GM23338 (cell line): ENCODE measurements around the gene ERP29. TPM values are rescaled to one million over a fixed set of nuclear protein-coding genes. Genes with fewer than 3 reads are reported as not detected.

ENCODE experiments used
- ATAC-seq: fragments of 200-7000 bp; cut with Tn5 transposase; 3 replicates; pipeline ENCODE4 v1.9.1; 2020
- DNase-seq: peaks from one replicate; pipeline ENCODE4 v3.0.0-alpha.2; 2015; ENCODE audit warnings: low spot score
- H2AFZ ChIP-seq: fragments of 200-600 bp; sonication (generic); 2 replicates; pipeline ENCODE4 v1.8.0; 2016; ENCODE audit warnings: antibody characterized with exemption, mild to moderate bottlenecking, moderate library complexity
- H3F3A ChIP-seq: fragments of 200-600 bp; sonication (generic); replicated peaks from 2 replicates; pipeline ENCODE4 v1.8.0; 2017; ENCODE audit warnings: antibody characterized with exemption, mixed run types, low read depth
- H3K27ac ChIP-seq: fragments of 200-600 bp; sonication (generic); 2 replicates; pipeline ENCODE4 v1.6.1; 2016; ENCODE audit warnings: low read depth
- H3K27me3 ChIP-seq: fragments of 200-600 bp; sonication (generic); 2 replicates; pipeline ENCODE4 v1.8.0; 2016; ENCODE audit warnings: mild to moderate bottlenecking, mixed run types, moderate library complexity; ENCODE audit not compliant: insufficient read depth
- H3K36me3 ChIP-seq: fragments of 200-600 bp; sonication (generic); 2 replicates; pipeline ENCODE4 v1.8.0; 2016; ENCODE audit warnings: mild to moderate bottlenecking; ENCODE audit not compliant: insufficient read depth
- H3K4me1 ChIP-seq: fragments of 200-600 bp; sonication (generic); 2 replicates; pipeline ENCODE4 v1.8.0; 2016; ENCODE audit warnings: mild to moderate bottlenecking, moderate library complexity; ENCODE audit not compliant: insufficient read depth
- H3K4me2 ChIP-seq: fragments of 200-600 bp; sonication (generic); 2 replicates; pipeline ENCODE4 v1.7.1; 2017; ENCODE audit warnings: mixed run types
- H3K4me3 ChIP-seq: fragments of 200-600 bp; sonication (generic); 2 replicates; pipeline ENCODE4 v1.6.1; 2016; ENCODE audit warnings: mixed run types
- H3K79me2 ChIP-seq: fragments of 200-600 bp; sonication (generic); replicated peaks from 2 replicates; pipeline ENCODE4 v1.8.0; 2017; ENCODE audit warnings: mild to moderate bottlenecking; ENCODE audit not compliant: insufficient read depth
- H3K9me2 ChIP-seq: fragments of 200-600 bp; sonication (generic); 2 replicates; pipeline ENCODE4 v1.8.0; 2017; ENCODE audit not compliant: insufficient read depth
- H4K20me1 ChIP-seq: fragments of 200-600 bp; sonication (generic); replicated peaks from 2 replicates; pipeline ENCODE4 v1.8.0; 2017; ENCODE audit warnings: mild to moderate bottlenecking; ENCODE audit not compliant: insufficient read depth
- H3K27ac Mint-ChIP-seq: 2 replicates; pipeline ENCODE4 v1.8.0; 2020; ENCODE audit warnings: inconsistent platforms, mild to moderate bottlenecking, moderate library complexity, mixed read lengths
- H3K27me3 Mint-ChIP-seq: 3 replicates; pipeline ENCODE4 v1.8.0; 2022; ENCODE audit warnings: low read depth, mild to moderate bottlenecking, moderate library complexity, mixed read lengths, inconsistent platforms; ENCODE audit not compliant: insufficient read depth, poor library complexity
- H3K36me3 Mint-ChIP-seq: 3 replicates; pipeline ENCODE4 v1.8.0; 2021; ENCODE audit warnings: low read depth, mild to moderate bottlenecking, inconsistent platforms, moderate library complexity, mixed read lengths
- H3K4me1 Mint-ChIP-seq: 3 replicates; pipeline ENCODE4 v1.8.0; 2020; ENCODE audit warnings: mild to moderate bottlenecking, inconsistent platforms, mixed read lengths
- H3K4me3 Mint-ChIP-seq: 3 replicates; pipeline ENCODE4 v1.8.0; 2021; ENCODE audit warnings: moderate library complexity, mild to moderate bottlenecking, inconsistent platforms, mixed read lengths
- H3K9me3 Mint-ChIP-seq: 3 replicates; pipeline ENCODE4 v1.8.0; 2020; ENCODE audit warnings: moderate library complexity, mild to moderate bottlenecking, inconsistent platforms, mixed read lengths
- EZH2phosphoT487 ChIP-seq: fragments of 200-600 bp; sonication (generic); IDR thresholded peaks from one replicate; pipeline ENCODE4 v1.8.1; 2018; ENCODE audit warnings: antibody characterized with exemption; ENCODE audit not compliant: unreplicated experiment
- JUNB ChIP-seq: IDR thresholded peaks from one replicate; pipeline ENCODE4 v1.6.1; 2016; ENCODE audit warnings: antibody characterized with exemption; ENCODE audit not compliant: unreplicated experiment
- NANOG ChIP-seq: IDR thresholded peaks from 2 replicates; pipeline ENCODE4 v1.6.1; 2016; ENCODE audit warnings: antibody characterized with exemption, borderline replicate concordance
- POLR2AphosphoS5 ChIP-seq: IDR thresholded peaks from 2 replicates; pipeline ENCODE4 v1.6.1; 2016; ENCODE audit warnings: antibody characterized with exemption, low read depth
- ZNF331 ChIP-seq: fragments of 250-450 bp; sonication (Bioruptor Pico); IDR thresholded peaks from 2 replicates; pipeline ENCODE4 v1.5.0; 2020; ENCODE audit warnings: low read depth, mild to moderate bottlenecking, moderate library complexity
- polyA plus RNA-seq: library from polyadenylated mRNA; unstranded; fragments of >200 nt; fragmentation: Nextera tagmentation; extraction: Ambion mirVana; gene quantifications from 2 replicates; pipeline ENCODE4 v1.2.1, GENCODE V29; 2016
- total RNA-seq: library from RNA; depleted of rRNA; stranded (reverse); fragments of >200 nt; shearing (Covaris generic); gene quantifications from 2 replicates; pipeline ENCODE4 v1.2.3, GENCODE V29; 2014
- TF ChIP-seq, protein P1 (sequence below), 2 experiments: fragments of 200-600 bp in 1 of 2; sonication (generic) in 1 of 2; conservative IDR thresholded peaks; 2 replicates each; pipeline versions ENCODE4 v1.5.1 to v1.6.1; 2016 to 2017; ENCODE audit warnings: antibody characterized with exemption in 2 of 2, low read depth in 2 of 2, mild to moderate bottlenecking in 2 of 2, moderate library complexity in 1 of 2
- TF ChIP-seq, protein P2 (sequence below): IDR thresholded peaks from 2 replicates; pipeline ENCODE4 v1.6.1; 2016; ENCODE audit warnings: antibody characterized with exemption
- TF ChIP-seq, protein P3 (sequence below): fragments of 250-450 bp; sonication (Bioruptor Pico); IDR thresholded peaks from 2 replicates; pipeline ENCODE4 v1.5.0; 2020; ENCODE audit warnings: mild to moderate bottlenecking, moderate library complexity

ERP29 gene
- total and polyA plus RNA-seq, 2 experiments from 2014 or later = 90.7 to 166 TPM

DNA sequence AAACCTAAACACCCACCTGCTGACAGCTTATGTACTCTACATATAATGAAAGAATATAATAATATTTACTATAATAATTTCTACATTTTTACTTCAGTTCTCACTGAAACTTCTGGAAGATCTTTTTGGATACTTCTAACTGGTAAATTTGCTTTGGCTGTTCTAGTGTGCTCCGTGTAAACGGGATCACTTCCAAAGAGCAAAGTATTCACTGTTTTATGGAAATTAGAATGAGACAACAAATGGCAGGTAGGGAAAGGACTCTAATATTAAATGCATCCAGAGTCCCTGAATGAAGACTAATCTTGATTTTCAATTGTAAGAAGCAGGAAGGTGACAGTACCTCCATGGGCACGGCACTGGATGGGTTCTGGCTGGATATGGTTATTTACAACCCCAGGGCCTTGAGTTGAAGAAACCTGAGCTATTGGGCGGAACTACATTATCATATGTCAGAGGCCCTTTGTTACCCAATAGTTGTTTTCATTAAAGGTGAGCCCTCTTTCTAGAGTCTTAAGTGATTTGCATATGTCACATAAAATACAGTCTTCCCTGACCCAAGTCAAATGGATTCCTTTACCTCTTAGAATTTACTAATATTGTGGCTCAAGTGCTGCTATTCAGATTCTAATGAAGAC, 10.7 kb downstream of the ERP29 start:
- H3K27ac ChIP-seq = no peak overlapping the region
- DNase-seq = peak; percentile 67
- peaks cover 32% of the 10 kb centered on the region for H3K79me2 ChIP-seq
- H3K4me1 Mint-ChIP-seq = peaks cover 12% of the 10 kb centered on the region; the same call in 2 of the 3 replicates
- H3K36me3 ChIP-seq = peaks cover 20% of the 10 kb centered on the region
- H3K9me2 ChIP-seq = no peaks in the 10 kb centered on the region
- H3K36me3 Mint-ChIP-seq = peaks cover 58% of the 10 kb centered on the region
- no peak overlapping the region for H3K4me2 ChIP-seq
- no peaks in the 10 kb centered on the region for H3K27me3 ChIP-seq
- TF ChIP-seq, protein P1, sequence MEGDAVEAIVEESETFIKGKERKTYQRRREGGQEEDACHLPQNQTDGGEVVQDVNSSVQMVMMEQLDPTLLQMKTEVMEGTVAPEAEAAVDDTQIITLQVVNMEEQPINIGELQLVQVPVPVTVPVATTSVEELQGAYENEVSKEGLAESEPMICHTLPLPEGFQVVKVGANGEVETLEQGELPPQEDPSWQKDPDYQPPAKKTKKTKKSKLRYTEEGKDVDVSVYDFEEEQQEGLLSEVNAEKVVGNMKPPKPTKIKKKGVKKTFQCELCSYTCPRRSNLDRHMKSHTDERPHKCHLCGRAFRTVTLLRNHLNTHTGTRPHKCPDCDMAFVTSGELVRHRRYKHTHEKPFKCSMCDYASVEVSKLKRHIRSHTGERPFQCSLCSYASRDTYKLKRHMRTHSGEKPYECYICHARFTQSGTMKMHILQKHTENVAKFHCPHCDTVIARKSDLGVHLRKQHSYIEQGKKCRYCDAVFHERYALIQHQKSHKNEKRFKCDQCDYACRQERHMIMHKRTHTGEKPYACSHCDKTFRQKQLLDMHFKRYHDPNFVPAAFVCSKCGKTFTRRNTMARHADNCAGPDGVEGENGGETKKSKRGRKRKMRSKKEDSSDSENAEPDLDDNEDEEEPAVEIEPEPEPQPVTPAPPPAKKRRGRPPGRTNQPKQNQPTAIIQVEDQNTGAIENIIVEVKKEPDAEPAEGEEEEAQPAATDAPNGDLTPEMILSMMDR (conservative IDR thresholded peaks at IDR 0.05; ENCODE audit: low read depth in 2 of 2) = no peak
- TF ChIP-seq NANOG = no peak
- TF ChIP-seq EZH2phosphoT487 = no peak
- TF ChIP-seq JUNB = no peak
- TF ChIP-seq POLR2AphosphoS5 = peak; percentile 39; the same call in 1 of the 2 replicates
- no peak for TF ChIP-seq ZNF331
- TF ChIP-seq, protein P2, sequence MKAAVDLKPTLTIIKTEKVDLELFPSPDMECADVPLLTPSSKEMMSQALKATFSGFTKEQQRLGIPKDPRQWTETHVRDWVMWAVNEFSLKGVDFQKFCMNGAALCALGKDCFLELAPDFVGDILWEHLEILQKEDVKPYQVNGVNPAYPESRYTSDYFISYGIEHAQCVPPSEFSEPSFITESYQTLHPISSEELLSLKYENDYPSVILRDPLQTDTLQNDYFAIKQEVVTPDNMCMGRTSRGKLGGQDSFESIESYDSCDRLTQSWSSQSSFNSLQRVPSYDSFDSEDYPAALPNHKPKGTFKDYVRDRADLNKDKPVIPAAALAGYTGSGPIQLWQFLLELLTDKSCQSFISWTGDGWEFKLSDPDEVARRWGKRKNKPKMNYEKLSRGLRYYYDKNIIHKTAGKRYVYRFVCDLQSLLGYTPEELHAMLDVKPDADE = no peak
- TF ChIP-seq, protein P3, sequence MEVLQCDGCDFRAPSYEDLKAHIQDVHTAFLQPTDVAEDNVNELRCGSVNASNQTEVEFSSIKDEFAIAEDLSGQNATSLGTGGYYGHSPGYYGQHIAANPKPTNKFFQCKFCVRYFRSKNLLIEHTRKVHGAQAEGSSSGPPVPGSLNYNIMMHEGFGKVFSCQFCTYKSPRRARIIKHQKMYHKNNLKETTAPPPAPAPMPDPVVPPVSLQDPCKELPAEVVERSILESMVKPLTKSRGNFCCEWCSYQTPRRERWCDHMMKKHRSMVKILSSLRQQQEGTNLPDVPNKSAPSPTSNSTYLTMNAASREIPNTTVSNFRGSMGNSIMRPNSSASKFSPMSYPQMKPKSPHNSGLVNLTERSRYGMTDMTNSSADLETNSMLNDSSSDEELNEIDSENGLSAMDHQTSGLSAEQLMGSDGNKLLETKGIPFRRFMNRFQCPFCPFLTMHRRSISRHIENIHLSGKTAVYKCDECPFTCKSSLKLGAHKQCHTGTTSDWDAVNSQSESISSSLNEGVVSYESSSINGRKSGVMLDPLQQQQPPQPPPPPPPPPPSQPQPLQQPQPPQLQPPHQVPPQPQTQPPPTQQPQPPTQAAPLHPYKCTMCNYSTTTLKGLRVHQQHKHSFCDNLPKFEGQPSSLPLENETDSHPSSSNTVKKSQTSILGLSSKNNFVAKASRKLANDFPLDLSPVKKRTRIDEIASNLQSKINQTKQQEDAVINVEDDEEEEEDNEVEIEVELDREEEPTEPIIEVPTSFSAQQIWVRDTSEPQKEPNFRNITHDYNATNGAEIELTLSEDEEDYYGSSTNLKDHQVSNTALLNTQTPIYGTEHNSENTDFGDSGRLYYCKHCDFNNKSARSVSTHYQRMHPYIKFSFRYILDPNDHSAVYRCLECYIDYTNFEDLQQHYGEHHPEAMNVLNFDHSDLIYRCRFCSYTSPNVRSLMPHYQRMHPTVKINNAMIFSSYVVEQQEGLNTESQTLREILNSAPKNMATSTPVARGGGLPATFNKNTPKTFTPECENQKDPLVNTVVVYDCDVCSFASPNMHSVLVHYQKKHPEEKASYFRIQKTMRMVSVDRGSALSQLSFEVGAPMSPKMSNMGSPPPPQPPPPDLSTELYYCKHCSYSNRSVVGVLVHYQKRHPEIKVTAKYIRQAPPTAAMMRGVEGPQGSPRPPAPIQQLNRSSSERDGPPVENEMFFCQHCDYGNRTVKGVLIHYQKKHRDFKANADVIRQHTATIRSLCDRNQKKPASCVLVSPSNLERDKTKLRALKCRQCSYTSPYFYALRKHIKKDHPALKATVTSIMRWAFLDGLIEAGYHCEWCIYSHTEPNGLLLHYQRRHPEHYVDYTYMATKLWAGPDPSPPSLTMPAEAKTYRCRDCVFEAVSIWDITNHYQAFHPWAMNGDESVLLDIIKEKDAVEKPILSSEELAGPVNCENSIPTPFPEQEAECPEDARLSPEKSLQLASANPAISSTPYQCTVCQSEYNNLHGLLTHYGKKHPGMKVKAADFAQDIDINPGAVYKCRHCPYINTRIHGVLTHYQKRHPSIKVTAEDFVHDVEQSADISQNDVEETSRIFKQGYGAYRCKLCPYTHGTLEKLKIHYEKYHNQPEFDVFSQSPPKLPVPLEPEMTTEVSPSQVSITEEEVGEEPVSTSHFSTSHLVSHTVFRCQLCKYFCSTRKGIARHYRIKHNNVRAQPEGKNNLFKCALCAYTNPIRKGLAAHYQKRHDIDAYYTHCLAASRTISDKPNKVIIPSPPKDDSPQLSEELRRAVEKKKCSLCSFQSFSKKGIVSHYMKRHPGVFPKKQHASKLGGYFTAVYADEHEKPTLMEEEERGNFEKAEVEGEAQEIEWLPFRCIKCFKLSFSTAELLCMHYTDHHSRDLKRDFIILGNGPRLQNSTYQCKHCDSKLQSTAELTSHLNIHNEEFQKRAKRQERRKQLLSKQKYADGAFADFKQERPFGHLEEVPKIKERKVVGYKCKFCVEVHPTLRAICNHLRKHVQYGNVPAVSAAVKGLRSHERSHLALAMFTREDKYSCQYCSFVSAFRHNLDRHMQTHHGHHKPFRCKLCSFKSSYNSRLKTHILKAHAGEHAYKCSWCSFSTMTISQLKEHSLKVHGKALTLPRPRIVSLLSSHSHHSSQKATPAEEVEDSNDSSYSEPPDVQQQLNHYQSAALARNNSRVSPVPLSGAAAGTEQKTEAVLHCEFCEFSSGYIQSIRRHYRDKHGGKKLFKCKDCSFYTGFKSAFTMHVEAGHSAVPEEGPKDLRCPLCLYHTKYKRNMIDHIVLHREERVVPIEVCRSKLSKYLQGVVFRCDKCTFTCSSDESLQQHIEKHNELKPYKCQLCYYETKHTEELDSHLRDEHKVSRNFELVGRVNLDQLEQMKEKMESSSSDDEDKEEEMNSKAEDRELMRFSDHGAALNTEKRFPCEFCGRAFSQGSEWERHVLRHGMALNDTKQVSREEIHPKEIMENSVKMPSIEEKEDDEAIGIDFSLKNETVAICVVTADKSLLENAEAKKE = no peak
- H3K27ac Mint-ChIP-seq = no peak overlapping the region
- no peak overlapping the region for H3K4me3 Mint-ChIP-seq
- H3K4me1 ChIP-seq = no peaks in the 10 kb centered on the region
- no peaks in the 10 kb centered on the region for H3K9me3 Mint-ChIP-seq
- peaks cover 45% of the 10 kb centered on the region for H4K20me1 ChIP-seq
- no peak overlapping the region for H2AFZ ChIP-seq
- peaks cover 24% of the 10 kb centered on the region for H3F3A ChIP-seq
- peak; percentile 77 for ATAC-seq
- H3K4me3 ChIP-seq = no peak overlapping the region
- H3K27me3 Mint-ChIP-seq = peaks cover 3% of the 10 kb centered on the region
